Cardiac fibroblast (primary cell): ENCODE results near the gene TMEM86A.

Experiments used
- DNase-seq, 2 donors: peaks; one replicate each; pipeline versions ENCODE4 v3.0.0 to v3.0.0-alpha.2; 2010; ENCODE audit warnings: low read depth in 2 of 2
- H3K4me3 ChIP-seq, 2 donors: replicated peaks in 1 of 2; 1 replicate in 1 of 2; 2 replicates in 1 of 2; pipeline ENCODE4 v1.5.1; 2011; ENCODE audit warnings: low read depth in 2 of 2, low read length in 2 of 2, mild to moderate bottlenecking in 2 of 2, moderate library complexity in 1 of 2
- TF ChIP-seq, protein P1 (sequence below): IDR thresholded peaks from one replicate; pipeline ENCODE4 v1.5.1; 2011; ENCODE audit warnings: low read depth, mild to moderate bottlenecking, low read length, inconsistent platforms

Gene TMEM86A

DNA sequence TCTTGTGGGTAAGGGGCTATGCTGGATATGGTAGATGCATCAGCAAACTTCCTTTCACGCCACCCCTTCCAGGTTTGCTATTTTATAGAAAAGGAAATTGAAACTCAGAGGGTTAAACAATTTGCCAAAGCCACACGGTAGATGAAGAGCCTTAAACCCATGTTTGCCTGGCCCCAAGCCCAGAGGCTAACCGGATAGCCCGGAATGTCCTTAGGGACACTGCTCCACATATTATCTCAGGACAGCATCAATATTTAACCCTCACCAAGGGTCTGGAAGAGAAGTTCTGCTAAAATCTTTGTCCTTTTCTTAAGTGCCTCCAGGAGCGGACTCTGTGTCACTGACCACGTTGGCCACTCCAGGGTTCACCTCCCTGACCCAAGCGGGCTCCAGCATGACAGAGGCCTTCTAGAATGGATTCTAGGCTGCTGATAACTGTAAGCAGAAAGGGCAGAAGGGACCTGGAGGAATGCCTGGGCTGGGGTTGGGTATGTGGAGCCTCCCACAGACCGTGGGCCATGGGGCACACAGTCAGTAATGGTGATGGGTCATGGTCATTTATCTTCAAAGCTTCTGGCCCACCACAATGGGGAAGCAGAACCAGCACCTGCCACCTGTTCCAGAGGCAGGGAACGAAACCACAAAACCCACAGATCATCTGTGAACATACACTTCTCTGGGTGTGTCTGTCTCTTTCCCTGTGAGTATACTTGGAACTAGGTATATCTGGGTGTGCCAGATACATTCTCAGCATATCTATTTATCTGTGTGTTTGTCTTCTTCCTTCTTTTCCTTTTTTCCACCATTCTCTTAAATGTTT is 5.4 kb upstream of the TMEM86A start:
- TF ChIP-seq, protein P1, sequence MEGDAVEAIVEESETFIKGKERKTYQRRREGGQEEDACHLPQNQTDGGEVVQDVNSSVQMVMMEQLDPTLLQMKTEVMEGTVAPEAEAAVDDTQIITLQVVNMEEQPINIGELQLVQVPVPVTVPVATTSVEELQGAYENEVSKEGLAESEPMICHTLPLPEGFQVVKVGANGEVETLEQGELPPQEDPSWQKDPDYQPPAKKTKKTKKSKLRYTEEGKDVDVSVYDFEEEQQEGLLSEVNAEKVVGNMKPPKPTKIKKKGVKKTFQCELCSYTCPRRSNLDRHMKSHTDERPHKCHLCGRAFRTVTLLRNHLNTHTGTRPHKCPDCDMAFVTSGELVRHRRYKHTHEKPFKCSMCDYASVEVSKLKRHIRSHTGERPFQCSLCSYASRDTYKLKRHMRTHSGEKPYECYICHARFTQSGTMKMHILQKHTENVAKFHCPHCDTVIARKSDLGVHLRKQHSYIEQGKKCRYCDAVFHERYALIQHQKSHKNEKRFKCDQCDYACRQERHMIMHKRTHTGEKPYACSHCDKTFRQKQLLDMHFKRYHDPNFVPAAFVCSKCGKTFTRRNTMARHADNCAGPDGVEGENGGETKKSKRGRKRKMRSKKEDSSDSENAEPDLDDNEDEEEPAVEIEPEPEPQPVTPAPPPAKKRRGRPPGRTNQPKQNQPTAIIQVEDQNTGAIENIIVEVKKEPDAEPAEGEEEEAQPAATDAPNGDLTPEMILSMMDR: no peak
- H3K4me3 ChIP-seq: no peak overlapping the region
- DNase-seq: no peak

DNA sequence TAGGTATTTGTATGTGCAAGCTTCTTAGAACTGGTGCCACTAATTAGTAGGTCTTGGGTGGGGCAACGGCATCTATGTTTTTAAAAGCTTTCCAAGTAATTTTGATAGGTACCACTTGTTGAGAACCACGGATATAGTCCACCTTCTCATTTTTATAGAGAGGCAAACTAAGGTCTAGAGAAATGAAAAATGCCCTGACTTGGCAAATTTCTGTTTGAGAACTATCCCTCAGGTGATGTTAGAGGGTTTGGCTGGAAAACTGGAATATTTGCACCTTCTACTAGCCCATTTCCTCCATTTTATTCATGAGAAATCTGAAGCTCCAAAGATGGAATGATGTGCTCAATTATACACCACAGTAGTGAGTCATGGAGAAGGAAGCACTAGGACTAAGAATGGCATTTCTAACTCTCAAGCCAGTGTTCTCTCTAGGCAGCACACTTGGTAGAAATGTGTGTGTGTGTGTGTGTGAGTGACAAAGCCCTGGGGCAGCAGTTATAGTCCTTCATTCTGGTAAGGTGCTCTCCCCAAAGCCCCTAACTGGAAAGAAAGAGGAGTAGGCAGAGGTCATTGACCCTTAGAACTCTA is 1.8 kb upstream of the TMEM86A start:
- TF ChIP-seq, protein P1: no peak
- DNase-seq: peak in 1 of 2 donors; percentile 34
- no peak overlapping the region for H3K4me3 ChIP-seq

DNA sequence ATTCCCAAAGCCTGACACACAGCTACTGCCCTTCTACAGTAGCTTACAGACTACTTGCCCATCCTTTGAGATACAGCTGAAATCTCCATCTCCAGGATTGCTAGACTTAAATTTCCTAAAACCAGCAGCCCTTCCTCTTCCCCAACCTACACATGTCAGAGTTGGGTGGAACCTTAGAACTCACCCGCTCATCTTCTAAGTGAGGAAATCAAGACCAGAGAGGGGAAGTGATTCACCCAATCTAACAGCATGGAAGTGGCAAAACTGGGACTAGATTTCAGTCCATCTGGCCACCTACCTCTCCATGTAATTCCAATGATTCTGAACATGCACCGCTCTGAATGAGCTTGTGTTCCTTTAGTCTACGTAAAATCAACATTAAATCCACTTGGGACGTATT is 1.0 kb upstream of the TMEM86A start:
- TF ChIP-seq, protein P1: no peak
- no peak for DNase-seq
- no peak overlapping the region for H3K4me3 ChIP-seq

DNA sequence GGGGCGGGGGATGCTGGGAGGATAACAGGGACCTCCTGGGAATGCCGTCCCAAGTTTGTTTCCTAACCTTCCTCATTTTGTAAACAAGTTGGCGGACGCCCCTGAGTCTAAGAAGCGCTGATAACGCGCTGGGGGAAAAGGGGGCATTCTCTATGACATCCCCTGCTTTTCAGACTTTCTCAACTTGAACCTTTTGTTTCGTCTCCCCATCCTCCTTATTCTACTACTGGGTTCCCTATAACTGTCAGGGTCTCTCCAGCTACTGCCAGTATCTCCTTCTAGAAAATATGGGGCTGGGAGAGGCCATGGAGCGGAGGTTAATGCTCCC is 654 bp downstream of the TMEM86A start:
- peak overlapping the region; percentile 55 to 58 for H3K4me3 ChIP-seq
- TF ChIP-seq, protein P1: no peak
- no peak for DNase-seq

DNA sequence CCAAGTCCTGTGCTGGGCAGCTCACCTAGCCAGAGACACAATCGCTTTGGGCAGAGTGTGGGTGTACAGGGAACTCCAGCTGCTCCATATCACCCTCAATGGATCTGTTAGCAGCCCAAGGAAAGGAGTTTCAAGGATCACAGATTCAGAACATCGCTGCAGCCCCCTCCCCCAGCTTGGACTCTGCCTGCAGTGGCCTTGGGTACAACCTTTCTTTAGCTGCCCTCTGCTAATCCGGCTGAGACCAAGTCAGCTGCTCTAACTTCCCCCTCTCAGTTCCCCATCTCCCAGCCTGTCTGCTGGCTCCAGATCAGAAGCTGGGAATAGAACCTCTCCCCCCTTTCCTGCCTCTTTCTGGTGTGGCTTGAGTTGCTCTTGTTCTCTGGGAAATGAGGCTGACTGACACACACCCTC is 1.3 kb downstream of the TMEM86A start:
- no peak for DNase-seq
- TF ChIP-seq, protein P1: no peak
- H3K4me3 ChIP-seq: no peak overlapping the region

DNA sequence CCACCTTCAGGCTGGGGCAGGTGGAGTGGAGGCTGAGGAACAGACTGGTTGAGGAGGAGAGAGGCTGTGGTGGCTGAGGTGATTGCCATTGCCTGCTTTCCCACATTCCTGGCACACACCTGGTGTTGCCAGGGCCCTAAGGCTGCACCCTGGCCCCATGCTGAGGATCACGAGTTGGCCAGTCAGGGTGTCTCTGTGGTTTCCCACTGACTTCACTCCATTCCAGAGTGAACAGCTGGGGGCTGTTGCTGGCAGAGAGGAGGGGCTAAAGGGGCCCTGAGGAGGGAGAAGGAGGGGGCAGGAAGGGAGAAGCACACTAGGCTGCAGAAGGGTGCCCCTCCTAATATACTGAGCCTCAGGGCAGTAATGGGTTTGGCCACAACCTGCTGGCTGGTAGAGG is 1.8 kb downstream of the TMEM86A start:
- TF ChIP-seq, protein P1: no peak
- H3K4me3 ChIP-seq: no peak overlapping the region
- DNase-seq: no peak

DNA sequence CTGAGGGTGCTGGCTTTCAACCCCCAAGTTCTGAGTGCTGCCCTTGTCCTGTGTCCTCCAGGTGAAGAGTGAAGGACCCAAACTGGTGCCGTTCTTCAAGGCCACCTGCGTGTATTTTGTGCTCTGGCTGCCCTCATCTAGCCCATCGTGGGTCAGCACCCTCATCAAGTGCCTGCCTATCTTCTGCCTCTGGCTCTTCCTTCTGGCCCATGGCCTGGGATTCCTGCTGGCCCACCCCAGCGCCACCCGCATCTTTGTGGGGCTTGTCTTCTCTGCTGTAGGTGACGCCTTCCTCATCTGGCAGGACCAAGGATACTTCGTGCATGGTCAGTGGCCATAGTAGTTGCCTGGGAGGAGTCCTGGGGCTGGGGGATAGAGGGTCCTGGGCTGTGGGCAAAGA is 2.3 kb downstream of the TMEM86A start:
- no peak for DNase-seq
- TF ChIP-seq, protein P1: no peak
- no peak overlapping the region for H3K4me3 ChIP-seq
